Endothelial cell of umbilical vein (primary cell): Measurements from ENCODE around the gene HDAC9. TPM values are rescaled to one million over a fixed set of nuclear protein-coding genes. Genes with fewer than 3 reads are reported as not detected.

Experiments
- BruUV-seq: library from RNA; stranded (reverse); fragments of 400-500 nt; replicated peaks from 2 replicates; lab custom pipeline; 2021; lab: Mats Ljungman, UMichigan
- CTCF ChIA-PET: fragments of 300-600, 350-600 bp; sonication (Branson Sonifier 250); formaldehyde crosslinking; loops from one replicate; lab custom pipeline; 2021; ENCODE audit warnings: antibody characterized with exemption, inconsistent platforms; lab: Charles Lee
- POLR2A ChIA-PET: fragments of 300-600, 350-600 bp; sonication (Branson Sonifier 250); formaldehyde crosslinking; loops from one replicate; lab custom pipeline; 2021; ENCODE audit warnings: antibody characterized with exemption, inconsistent platforms; lab: Charles Lee
- DNase-seq: peaks from one replicate; pipeline ENCODE4 v3.0.0-alpha.2; 2011; ENCODE audit warnings: low read depth, low spot score
- FAIRE-seq: peaks from 2 replicates; lab custom pipeline; 2011; peaks lifted over from hg19 to GRCh38; lab: Jason Lieb, UNC
- H2AFZ ChIP-seq: 2 replicates; pipeline ENCODE4 v1.6.0; 2012; ENCODE audit warnings: low read depth, low read length, control low read depth, inconsistent platforms
- H3K27ac ChIP-seq: 2 replicates; pipeline ENCODE4 v1.5.1; 2011; ENCODE audit warnings: low read depth, mild to moderate bottlenecking, control low read depth, low read length, moderate library complexity; ENCODE audit not compliant: insufficient read depth
- H3K27me3 ChIP-seq, 2 experiments: 2 replicates each; pipeline versions ENCODE4 v1.6.0 to v1.6.1; 2011; ENCODE audit warnings: low read length in 2 of 2, mixed read lengths in 1 of 2; ENCODE audit not compliant: control insufficient read depth in 2 of 2, insufficient read depth in 2 of 2
- H3K36me3 ChIP-seq, 2 experiments: 2 replicates in 1 of 2; 3 replicates in 1 of 2; pipeline ENCODE4 v1.5.1; 2011; ENCODE audit warnings: low read length in 2 of 2, mild to moderate bottlenecking in 1 of 2, moderate library complexity in 1 of 2; ENCODE audit not compliant: control insufficient read depth in 2 of 2, insufficient read depth in 2 of 2; ENCODE audit errors: extremely low read depth in 1 of 2
- H3K4me1 ChIP-seq: 3 replicates; pipeline ENCODE4 v1.5.1; 2011; ENCODE audit warnings: mild to moderate bottlenecking, low read length; ENCODE audit not compliant: control insufficient read depth, insufficient read depth; ENCODE audit errors: extremely low read depth
- H3K4me2 ChIP-seq: 2 replicates; pipeline ENCODE4 v1.6.1; 2011; ENCODE audit warnings: low read length, control low read depth, mixed read lengths; ENCODE audit not compliant: insufficient read depth
- H3K4me3 ChIP-seq, 3 experiments: fragments of 200-600 bp in 1 of 3; sonication (generic), shearing (Covaris generic) in 1 of 3; replicated peaks in 1 of 3; 2 replicates each; pipeline ENCODE4 v1.5.1; 2011 to 2016; ENCODE audit warnings: control low read depth in 3 of 3, low read length in 3 of 3, mild to moderate bottlenecking in 2 of 3, inconsistent platforms in 1 of 3, low read depth in 1 of 3, moderate library complexity in 1 of 3; ENCODE audit not compliant: insufficient read depth in 1 of 3
- H3K79me2 ChIP-seq: 2 replicates; pipeline ENCODE4 v1.6.0; 2012; ENCODE audit warnings: low read length, inconsistent platforms; ENCODE audit not compliant: control insufficient read depth, insufficient read depth
- H3K9ac ChIP-seq: replicated peaks from 2 replicates; pipeline ENCODE3; 2011; ENCODE audit warnings: low read length, control low read depth; ENCODE audit not compliant: insufficient read depth; ENCODE audit errors: extremely low read depth
- H3K9me1 ChIP-seq: replicated peaks from 3 replicates; pipeline ENCODE4 v1.6.0; 2011; ENCODE audit warnings: mild to moderate bottlenecking, low read length; ENCODE audit not compliant: control insufficient read depth, insufficient read depth; ENCODE audit errors: extremely low read depth
- H3K9me3 ChIP-seq: replicated peaks from 2 replicates; pipeline ENCODE4 v1.5.1; 2012; ENCODE audit warnings: low read length, inconsistent platforms; ENCODE audit not compliant: control insufficient read depth, insufficient read depth
- H4K20me1 ChIP-seq: replicated peaks from 2 replicates; pipeline ENCODE3; 2011; ENCODE audit warnings: mild to moderate bottlenecking, low read length; ENCODE audit not compliant: control insufficient read depth, insufficient read depth; ENCODE audit errors: extremely low read depth
- EZH2 ChIP-seq: IDR thresholded peaks from 2 replicates; pipeline ENCODE4 v1.6.1; 2012; ENCODE audit warnings: borderline replicate concordance, low read depth, mild to moderate bottlenecking, moderate library complexity, low read length, inconsistent platforms; ENCODE audit not compliant: severe bottlenecking
- FOS ChIP-seq: IDR thresholded peaks from 2 replicates; pipeline ENCODE4 v1.6.1; 2011; ENCODE audit warnings: mild to moderate bottlenecking, low read length, moderate library complexity, borderline replicate concordance; ENCODE audit not compliant: insufficient read depth
- GATA2 ChIP-seq: IDR thresholded peaks from 2 replicates; pipeline ENCODE4 v1.7.0; 2011; ENCODE audit warnings: low read depth, mild to moderate bottlenecking, moderate library complexity, mixed read lengths, low read length; ENCODE audit not compliant: insufficient read length, insufficient read depth
- JUN ChIP-seq: IDR thresholded peaks from 2 replicates; pipeline ENCODE4 v1.6.1; 2011; ENCODE audit warnings: borderline replicate concordance, low read depth; ENCODE audit not compliant: insufficient read length, insufficient read depth
- MAX ChIP-seq: IDR thresholded peaks from 2 replicates; pipeline ENCODE4 v1.6.1; 2011; ENCODE audit not compliant: insufficient read depth, insufficient read length
- MYC ChIP-seq: IDR thresholded peaks from one replicate; pipeline ENCODE4 v1.6.1; 2011; ENCODE audit warnings: mild to moderate bottlenecking, low read depth, low read length
- POLR2A ChIP-seq: IDR thresholded peaks from 2 replicates; pipeline ENCODE4 v1.6.1; 2012; ENCODE audit warnings: low read depth, mild to moderate bottlenecking, control low read depth, low read length
- POLR2AphosphoS5 ChIP-seq: IDR thresholded peaks from 2 replicates; pipeline ENCODE4 v1.6.1; 2012; ENCODE audit warnings: low read depth, mild to moderate bottlenecking, control low read depth, low read length, moderate library complexity; ENCODE audit not compliant: insufficient read depth
- dilution Hi-C: fragments of 300-500 bp; cut with MboI; formaldehyde crosslinking; loops from one replicate; pipeline ENCODE4 v1.15.0; 2019; ENCODE audit warnings: low sequenced_read_pairs; ENCODE audit not compliant: extremely low pct_ligation_motif_present
- intact Hi-C: fragments of 100-400 bp; cut with micrococcal nuclease; formaldehyde crosslinking; loops from one replicate; pipeline ENCODE4 v1.10.0; 2022
- polyA plus RNA-seq, 4 experiments: library from polyadenylated mRNA; depleted of rRNA in 3 of 4; stranded (reverse) in 3 of 4; unstranded in 1 of 4; fragments of >200 nt; gene quantifications; 2 replicates each; pipeline versions ENCODE4 v1.2.1 to v1.2.3, GENCODE V29; 2011 to 2012; ENCODE audit warnings: missing spikeins in 1 of 4
- total RNA-seq: library from RNA; stranded (reverse); gene quantifications from 2 replicates; pipeline ENCODE4 v1.2.3, GENCODE V29; 2021
- TF ChIP-seq, protein P1 (sequence below), 2 donors: IDR thresholded peaks; 1 replicate in 1 of 2; 2 replicates in 1 of 2; pipeline ENCODE4 v1.5.1; 2011; ENCODE audit warnings: low read length in 2 of 2, mild to moderate bottlenecking in 2 of 2, moderate library complexity in 2 of 2, control low read depth in 1 of 2, inconsistent platforms in 1 of 2, low read depth in 1 of 2; ENCODE audit not compliant: insufficient read depth in 1 of 2; ENCODE audit errors: extremely low read depth in 1 of 2

The HDAC9 gene
- total and polyA plus RNA-seq, 2 donors (not counting 3 experiments of a cell fraction or from before 2014, with no cell fraction given): 1.8 to 11.6 TPM

GRCh38 chr7:18962031-18962430, 466.5 kb downstream of the HDAC9 start:
- no TSS peak for BruUV-seq
- no peak overlapping the region for H3K4me2 ChIP-seq
- H2AFZ ChIP-seq: no peak overlapping the region
- CTCF ChIA-PET: no interaction called here
- POLR2A ChIA-PET: no interaction called here
- no peaks in the 10 kb centered on the region for H3K9me1 ChIP-seq
- FAIRE-seq (no peak), DNase-seq (no peak)
- no peaks in the 10 kb centered on the region for H3K36me3 ChIP-seq
- no peaks in the 10 kb centered on the region for H3K79me2 ChIP-seq
- intact Hi-C loops: no loop called here
- dilution Hi-C loops: no loop called here
- no peak overlapping the region for H3K9ac ChIP-seq
- H4K20me1 ChIP-seq: no peaks in the 10 kb centered on the region
- H3K4me1 ChIP-seq: no peaks in the 10 kb centered on the region
- no peak for TF ChIP-seq MAX
- no peak for TF ChIP-seq MYC
- TF ChIP-seq FOS: no peak
- TF ChIP-seq EZH2: no peak
- TF ChIP-seq, protein P1, sequence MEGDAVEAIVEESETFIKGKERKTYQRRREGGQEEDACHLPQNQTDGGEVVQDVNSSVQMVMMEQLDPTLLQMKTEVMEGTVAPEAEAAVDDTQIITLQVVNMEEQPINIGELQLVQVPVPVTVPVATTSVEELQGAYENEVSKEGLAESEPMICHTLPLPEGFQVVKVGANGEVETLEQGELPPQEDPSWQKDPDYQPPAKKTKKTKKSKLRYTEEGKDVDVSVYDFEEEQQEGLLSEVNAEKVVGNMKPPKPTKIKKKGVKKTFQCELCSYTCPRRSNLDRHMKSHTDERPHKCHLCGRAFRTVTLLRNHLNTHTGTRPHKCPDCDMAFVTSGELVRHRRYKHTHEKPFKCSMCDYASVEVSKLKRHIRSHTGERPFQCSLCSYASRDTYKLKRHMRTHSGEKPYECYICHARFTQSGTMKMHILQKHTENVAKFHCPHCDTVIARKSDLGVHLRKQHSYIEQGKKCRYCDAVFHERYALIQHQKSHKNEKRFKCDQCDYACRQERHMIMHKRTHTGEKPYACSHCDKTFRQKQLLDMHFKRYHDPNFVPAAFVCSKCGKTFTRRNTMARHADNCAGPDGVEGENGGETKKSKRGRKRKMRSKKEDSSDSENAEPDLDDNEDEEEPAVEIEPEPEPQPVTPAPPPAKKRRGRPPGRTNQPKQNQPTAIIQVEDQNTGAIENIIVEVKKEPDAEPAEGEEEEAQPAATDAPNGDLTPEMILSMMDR (IDR thresholded peaks at IDR 0.05; ENCODE audit: extremely low read depth in 1 of 2, insufficient read depth in 1 of 2, low read depth in 1 of 2, low read length in 2 of 2): no peak
- TF ChIP-seq POLR2A: no peak
- no peak for TF ChIP-seq POLR2AphosphoS5
- TF ChIP-seq GATA2: no peak
- no peak for TF ChIP-seq JUN
- no peaks in the 10 kb centered on the region for H3K9me3 ChIP-seq
- H3K4me3 ChIP-seq: no peak overlapping the region
- H3K27ac ChIP-seq: no peak overlapping the region
- no peaks in the 10 kb centered on the region for H3K27me3 ChIP-seq
